ENCODE results near the gene NANS. TPM values are rescaled to one million over a fixed set of nuclear protein-coding genes. Genes with fewer than 3 reads are reported as not detected.
A peak's percentile ranks its signal among the peaks of the same experiment; 100 is the strongest.

Gene NANS
- total and polyA plus RNA-seq, 2 of the 13 experiments (the other 11 are each of a cell fraction or from before 2014, with no cell fraction given): 86.9 to 203 TPM

DNA sequence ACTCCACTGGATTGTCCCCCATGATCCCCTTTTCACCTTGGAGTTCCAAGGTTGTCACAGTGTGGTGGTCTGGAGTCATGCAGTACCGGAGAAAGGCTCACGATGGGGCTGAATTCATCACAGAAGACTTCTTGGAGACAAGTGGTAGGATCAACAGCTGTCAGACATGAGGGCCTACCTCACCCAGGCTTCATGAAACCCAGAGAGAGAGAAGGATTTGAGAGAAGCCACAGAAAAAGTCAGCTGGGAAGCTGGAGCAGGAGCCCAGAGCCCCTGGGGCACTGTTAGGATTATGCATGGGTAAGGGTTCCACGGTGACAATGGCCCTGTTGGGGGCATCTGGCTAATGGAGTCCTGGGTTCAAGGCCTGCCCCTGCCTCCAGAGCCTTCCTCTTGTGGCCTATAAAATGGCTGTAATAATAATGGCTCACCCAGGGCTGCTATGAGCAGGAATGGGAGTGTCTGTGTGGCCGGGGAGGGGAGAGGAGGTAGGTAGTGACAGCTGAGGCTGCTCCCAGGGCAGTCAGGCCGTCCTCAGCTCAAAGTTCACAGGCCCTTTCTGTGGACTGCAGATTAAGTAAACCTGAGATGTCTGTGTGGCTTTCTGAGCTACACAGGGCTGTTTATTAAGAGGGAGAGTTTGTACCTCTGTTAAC is 61.6 kb downstream of the NANS start (continued):
- TF ChIP-seq HNF4G (IDR thresholded peaks at IDR 0.05; ENCODE audit: borderline replicate concordance, low read depth, low read length) (peak; percentile 86; the same call in 1 of the 2 replicates), HNF4G (CRISPR knock-in tag; IDR thresholded peaks at IDR 0.05; ENCODE audit: borderline replicate concordance, low read depth) (no peak), GATAD2A (CRISPR knock-in tag; IDR thresholded peaks at IDR 0.05) (0 out of 2 replicates have a peak, but pooled peaks have one; percentile 37), MTA1 (CRISPR knock-in tag; IDR thresholded peaks at IDR 0.05; ENCODE audit: borderline replicate concordance) (no peak), MYC (CRISPR knock-in tag; IDR thresholded peaks at IDR 0.05; ENCODE audit: borderline replicate concordance) (no peak), RXRB (CRISPR knock-in tag; IDR thresholded peaks at IDR 0.05; ENCODE audit: borderline replicate concordance) (peak; percentile 57; the same call in 1 of the 2 replicates)
- TF ChIP-seq, protein P1, sequence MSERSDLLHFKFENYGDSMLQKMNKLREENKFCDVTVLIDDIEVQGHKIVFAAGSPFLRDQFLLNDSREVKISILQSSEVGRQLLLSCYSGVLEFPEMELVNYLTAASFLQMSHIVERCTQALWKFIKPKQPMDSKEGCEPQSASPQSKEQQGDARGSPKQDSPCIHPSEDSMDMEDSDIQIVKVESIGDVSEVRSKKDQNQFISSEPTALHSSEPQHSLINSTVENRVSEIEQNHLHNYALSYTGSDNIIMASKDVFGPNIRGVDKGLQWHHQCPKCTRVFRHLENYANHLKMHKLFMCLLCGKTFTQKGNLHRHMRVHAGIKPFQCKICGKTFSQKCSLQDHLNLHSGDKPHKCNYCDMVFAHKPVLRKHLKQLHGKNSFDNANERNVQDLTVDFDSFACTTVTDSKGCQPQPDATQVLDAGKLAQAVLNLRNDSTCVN (CRISPR knock-in tag; IDR thresholded peaks at IDR 0.05; ENCODE audit: borderline replicate concordance): 0 out of 2 replicates have a peak, but pooled peaks have one; percentile 19
- TF ChIP-seq, protein P2, sequence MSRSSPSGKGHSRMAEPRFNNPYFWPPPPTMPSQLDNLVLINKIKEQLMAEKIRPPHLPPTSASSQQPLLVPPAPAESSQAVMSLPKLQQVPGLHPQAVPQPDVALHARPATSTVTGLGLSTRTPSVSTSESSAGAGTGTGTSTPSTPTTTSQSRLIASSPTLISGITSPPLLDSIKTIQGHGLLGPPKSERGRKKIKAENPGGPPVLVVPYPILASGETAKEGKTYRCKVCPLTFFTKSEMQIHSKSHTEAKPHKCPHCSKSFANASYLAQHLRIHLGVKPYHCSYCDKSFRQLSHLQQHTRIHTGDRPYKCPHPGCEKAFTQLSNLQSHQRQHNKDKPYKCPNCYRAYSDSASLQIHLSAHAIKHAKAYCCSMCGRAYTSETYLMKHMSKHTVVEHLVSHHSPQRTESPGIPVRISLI (CRISPR knock-in tag; IDR thresholded peaks at IDR 0.05; ENCODE audit: borderline replicate concordance): no peak
- TF ChIP-seq, protein P3, sequence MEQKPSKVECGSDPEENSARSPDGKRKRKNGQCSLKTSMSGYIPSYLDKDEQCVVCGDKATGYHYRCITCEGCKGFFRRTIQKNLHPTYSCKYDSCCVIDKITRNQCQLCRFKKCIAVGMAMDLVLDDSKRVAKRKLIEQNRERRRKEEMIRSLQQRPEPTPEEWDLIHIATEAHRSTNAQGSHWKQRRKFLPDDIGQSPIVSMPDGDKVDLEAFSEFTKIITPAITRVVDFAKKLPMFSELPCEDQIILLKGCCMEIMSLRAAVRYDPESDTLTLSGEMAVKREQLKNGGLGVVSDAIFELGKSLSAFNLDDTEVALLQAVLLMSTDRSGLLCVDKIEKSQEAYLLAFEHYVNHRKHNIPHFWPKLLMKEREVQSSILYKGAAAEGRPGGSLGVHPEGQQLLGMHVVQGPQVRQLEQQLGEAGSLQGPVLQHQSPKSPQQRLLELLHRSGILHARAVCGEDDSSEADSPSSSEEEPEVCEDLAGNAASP (CRISPR knock-in tag; IDR thresholded peaks at IDR 0.05; ENCODE audit: borderline replicate concordance): no peak
- TF ChIP-seq, protein P4, sequence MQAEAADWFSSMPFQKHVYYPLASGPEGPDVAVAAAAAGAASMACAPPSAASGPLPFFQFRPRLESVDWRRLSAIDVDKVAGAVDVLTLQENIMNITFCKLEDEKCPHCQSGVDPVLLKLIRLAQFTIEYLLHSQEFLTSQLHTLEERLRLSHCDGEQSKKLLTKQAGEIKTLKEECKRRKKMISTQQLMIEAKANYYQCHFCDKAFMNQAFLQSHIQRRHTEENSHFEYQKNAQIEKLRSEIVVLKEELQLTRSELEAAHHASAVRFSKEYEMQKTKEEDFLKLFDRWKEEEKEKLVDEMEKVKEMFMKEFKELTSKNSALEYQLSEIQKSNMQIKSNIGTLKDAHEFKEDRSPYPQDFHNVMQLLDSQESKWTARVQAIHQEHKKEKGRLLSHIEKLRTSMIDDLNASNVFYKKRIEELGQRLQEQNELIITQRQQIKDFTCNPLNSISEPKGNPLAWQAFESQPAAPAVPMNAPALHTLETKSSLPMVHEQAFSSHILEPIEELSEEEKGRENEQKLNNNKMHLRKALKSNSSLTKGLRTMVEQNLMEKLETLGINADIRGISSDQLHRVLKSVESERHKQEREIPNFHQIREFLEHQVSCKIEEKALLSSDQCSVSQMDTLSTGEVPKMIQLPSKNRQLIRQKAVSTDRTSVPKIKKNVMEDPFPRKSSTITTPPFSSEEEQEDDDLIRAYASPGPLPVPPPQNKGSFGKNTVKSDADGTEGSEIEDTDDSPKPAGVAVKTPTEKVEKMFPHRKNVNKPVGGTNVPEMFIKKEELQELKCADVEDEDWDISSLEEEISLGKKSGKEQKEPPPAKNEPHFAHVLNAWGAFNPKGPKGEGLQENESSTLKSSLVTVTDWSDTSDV (CRISPR knock-in tag; IDR thresholded peaks at IDR 0.05): no peak
- TF ChIP-seq, protein P5, sequence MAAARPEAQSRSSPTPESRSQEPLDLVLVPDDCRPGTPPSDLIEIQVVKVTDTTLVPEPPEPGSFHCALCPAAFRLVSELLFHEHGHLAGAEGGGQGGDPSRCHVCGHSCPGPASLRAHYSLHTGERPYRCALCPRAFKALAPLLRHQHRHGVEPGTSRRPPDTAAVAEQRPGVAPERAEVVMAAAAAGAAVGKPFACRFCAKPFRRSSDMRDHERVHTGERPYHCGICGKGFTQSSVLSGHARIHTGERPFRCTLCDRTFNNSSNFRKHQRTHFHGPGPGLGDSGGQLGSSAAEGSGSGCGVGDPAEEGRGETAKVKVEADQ (CRISPR knock-in tag; IDR thresholded peaks at IDR 0.05; ENCODE audit: borderline replicate concordance): peak; percentile 10; the same call in 1 of the 2 replicates
- TF ChIP-seq, protein P6, sequence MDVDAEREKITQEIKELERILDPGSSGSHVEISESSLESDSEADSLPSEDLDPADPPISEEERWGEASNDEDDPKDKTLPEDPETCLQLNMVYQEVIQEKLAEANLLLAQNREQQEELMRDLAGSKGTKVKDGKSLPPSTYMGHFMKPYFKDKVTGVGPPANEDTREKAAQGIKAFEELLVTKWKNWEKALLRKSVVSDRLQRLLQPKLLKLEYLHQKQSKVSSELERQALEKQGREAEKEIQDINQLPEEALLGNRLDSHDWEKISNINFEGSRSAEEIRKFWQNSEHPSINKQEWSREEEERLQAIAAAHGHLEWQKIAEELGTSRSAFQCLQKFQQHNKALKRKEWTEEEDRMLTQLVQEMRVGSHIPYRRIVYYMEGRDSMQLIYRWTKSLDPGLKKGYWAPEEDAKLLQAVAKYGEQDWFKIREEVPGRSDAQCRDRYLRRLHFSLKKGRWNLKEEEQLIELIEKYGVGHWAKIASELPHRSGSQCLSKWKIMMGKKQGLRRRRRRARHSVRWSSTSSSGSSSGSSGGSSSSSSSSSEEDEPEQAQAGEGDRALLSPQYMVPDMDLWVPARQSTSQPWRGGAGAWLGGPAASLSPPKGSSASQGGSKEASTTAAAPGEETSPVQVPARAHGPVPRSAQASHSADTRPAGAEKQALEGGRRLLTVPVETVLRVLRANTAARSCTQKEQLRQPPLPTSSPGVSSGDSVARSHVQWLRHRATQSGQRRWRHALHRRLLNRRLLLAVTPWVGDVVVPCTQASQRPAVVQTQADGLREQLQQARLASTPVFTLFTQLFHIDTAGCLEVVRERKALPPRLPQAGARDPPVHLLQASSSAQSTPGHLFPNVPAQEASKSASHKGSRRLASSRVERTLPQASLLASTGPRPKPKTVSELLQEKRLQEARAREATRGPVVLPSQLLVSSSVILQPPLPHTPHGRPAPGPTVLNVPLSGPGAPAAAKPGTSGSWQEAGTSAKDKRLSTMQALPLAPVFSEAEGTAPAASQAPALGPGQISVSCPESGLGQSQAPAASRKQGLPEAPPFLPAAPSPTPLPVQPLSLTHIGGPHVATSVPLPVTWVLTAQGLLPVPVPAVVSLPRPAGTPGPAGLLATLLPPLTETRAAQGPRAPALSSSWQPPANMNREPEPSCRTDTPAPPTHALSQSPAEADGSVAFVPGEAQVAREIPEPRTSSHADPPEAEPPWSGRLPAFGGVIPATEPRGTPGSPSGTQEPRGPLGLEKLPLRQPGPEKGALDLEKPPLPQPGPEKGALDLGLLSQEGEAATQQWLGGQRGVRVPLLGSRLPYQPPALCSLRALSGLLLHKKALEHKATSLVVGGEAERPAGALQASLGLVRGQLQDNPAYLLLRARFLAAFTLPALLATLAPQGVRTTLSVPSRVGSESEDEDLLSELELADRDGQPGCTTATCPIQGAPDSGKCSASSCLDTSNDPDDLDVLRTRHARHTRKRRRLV (CRISPR knock-in tag; IDR thresholded peaks at IDR 0.05): no peak

All from HepG2 (cell line).